Fibroblast of peridontal ligament (primary cell): ENCODE results near the gene P4HA2.

ENCODE experiments used
- DNase-seq: peaks from one replicate; pipeline ENCODE4 v3.0.0-alpha.2; 2010; ENCODE audit errors: extremely low read depth

The P4HA2 gene

GRCh38 chr5:132224716-132225115, 2.9 kb downstream of the P4HA2 start:
- DNase-seq = no peak

- no peak for DNase-seq
Measured at GRCh38 chr5:132223861-132224260, 3.8 kb downstream of the P4HA2 start.

GRCh38 chr5:132222649-132223038, 5.0 kb downstream of the P4HA2 start:
- DNase-seq = no peak

- peak; percentile 95 for DNase-seq
Measured at GRCh38 chr5:132221781-132222648, 5.6 kb downstream of the P4HA2 start.

DNA sequence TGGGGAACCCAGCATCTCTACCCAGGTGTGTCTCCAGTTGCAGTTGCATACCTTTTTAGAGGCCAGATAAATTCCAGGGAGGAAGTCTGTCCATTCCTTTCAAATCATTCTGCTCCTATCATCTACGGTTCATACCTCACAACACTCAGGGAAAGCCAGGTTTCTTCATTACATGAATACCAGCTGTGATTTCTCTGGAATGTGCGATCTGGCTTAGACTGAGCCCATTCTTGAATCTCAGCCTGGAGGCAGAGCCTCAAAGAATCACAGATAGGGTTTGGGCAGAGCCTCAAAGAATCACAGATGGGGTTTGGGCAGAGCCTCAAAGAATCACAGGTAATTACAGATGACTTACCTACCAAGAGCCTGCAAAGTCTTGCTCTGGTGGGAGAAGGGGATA, 7.2 kb downstream of the P4HA2 start:
- no peak for DNase-seq

GRCh38 chr5:132219981-132220380, 7.7 kb downstream of the P4HA2 start:
- no peak for DNase-seq

DNA sequence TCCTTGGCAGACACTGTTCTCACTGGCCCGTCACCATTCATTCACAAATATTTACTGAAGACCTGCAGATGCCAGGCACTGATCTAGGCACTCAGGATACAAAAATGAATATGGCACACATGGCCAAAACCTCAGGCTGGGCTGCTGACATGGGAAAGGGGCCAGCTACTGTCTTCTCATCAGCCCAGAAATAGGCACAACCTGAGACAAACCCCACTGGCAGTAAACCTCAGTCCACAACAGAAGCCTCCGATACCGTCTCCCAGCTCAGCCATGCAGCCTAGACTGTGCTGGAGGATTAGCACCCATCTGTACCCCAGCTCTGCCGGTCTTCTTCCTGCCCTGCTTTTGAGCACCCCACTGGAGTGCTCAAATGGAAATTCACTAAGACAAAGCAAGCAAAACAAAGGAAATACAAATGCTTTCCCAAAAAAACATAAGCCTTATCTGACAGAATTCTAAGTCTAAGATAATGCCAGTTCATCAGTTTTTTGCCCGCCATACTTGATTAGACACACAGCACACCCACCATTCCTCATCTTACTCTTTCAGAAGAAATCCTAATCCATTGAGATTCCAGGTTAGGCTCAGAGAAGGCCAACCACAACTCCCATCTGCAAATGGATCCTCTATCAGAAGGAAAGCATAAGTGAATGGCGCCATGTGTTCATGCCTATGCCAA, 8.2 kb downstream of the P4HA2 start:
- DNase-seq = no peak

DNA sequence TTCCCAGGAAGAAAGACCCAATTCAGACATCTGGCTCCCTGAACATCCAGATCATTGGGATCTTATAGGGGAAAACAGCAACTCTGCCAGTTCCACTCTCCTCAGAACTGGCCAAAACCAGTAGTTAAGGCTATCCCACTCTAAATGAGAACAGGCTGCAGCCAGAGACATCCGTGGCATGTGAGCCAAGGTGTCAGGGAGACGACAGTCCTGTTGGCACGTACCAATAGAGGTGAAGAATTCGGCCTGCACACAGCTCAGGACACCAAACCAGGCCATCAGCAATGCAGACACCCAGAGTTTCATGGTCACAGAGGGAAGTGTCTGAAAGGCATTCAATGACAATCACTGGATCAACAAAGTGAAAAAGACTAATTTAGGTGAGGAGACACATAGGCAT, 9.3 kb downstream of the P4HA2 start:
- no peak for DNase-seq

GRCh38 chr5:132215329-132215728, 12.3 kb downstream of the P4HA2 start:
- DNase-seq = peak; percentile 97

DNA sequence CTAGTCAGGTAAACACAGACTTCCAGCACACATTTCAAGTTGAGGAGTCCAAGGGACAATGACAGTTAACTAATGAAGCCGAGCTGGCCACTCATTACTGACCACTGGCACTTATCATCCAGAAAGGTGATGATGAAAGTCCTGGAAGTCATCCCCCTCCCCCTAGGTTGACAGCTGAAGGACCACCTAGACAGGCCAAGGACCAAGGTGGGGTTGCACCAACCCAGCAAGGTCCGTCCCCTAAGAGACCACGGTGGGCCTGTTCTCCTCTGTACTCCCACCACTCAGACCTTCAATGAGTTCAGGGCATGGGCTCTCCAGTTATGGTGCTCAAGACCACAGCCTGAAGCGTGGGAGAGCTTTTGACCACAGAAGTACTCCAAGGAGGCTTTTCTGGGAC, 13.2 kb downstream of the P4HA2 start:
- DNase-seq = no peak

GRCh38 chr5:132213666-132214065, 14.0 kb downstream of the P4HA2 start:
- DNase-seq = no peak

DNA sequence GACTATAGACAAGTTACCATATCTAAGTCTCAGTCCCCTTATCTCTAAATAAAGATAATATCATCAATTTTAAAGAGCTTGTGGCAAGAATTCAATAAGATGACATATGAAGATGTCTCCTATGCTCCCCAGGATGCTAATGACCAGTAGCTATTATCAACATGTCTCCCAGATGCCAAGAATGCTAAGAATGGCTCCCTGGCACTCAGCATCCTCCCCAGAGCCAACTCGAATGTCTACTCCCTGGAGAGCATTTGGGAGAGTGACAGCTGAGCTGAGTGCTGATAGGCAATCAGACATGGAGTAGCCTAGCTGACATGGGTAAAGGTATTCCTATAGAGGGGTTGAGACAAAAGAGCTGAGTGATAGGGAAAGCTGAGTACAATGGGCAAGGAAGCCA, 15.9 kb downstream of the P4HA2 start:
- no peak for DNase-seq

- DNase-seq = no peak
Measured at GRCh38 chr5:132210944-132211343, 16.7 kb downstream of the P4HA2 start.

GRCh38 chr5:132209901-132210545, 17.6 kb downstream of the P4HA2 start:
- DNase-seq = no peak

- peak; percentile 29 for DNase-seq
Measured at GRCh38 chr5:132209131-132209530, 18.5 kb downstream of the P4HA2 start.

DNA sequence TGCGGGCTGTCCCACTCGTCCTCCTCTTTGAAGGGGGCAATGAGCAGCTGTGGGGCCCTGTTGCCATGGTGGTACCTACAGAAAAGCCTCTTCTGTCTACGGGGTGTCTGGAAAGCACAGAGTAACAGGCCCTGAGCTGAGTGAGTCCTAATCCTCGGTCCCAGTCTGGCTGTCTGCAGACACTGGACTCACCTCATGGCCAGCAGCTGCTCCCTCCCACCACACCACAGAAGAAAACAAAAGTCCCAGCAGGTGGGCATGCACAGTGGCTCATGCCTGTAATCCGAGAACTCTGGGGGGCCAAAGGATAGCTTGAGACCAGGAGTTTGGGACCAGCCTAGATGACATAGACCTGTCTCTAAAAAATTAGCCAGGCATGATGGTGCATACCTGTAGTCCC, 19.9 kb downstream of the P4HA2 start:
- no peak for DNase-seq

DNA sequence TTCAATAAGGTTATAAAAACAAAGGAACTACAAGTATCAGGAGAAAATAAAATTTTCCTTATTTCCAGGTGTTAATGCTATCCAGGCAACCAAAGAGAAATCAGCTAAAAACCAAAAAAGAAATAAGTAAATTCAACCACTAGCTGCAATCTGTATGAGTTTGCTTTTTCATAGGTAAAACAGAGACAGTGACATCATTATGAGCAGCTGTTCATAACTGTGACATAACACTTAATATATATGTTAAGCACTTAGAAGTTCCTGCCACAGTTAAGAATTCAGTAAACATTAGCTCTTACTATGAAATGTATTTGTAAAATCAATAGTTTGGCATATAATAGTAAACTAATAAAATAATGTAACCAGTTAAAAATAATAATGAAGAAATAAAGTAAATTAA, 20.9 kb downstream of the P4HA2 start:
- no peak for DNase-seq

- DNase-seq = no peak
Measured at GRCh38 chr5:132205385-132206125, 22.1 kb downstream of the P4HA2 start.

GRCh38 chr5:132204371-132205135, 23.1 kb downstream of the P4HA2 start:
- no peak for DNase-seq

DNA sequence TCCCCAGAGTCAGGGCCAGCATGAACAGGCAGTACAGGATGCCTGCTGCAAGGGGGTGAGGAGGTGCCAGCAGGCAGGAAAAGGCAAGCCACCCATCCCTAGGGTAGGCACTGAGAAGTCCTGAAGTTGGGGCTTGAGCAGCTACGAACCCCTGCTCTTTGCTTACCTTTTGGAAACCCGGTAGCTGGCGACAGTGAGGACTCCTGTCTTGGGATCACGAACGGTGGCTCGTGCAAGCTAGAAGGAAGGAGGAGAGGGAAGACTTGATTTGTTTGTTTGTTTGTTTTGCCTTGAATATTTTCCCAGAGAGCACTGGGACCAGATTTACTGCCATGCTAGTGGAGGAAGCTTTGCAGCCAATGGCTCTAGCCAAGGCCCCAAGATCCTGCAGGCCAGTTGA, 23.7 kb downstream of the P4HA2 start:
- DNase-seq = no peak

GRCh38 chr5:132203464-132203818, 24.2 kb downstream of the P4HA2 start:
- DNase-seq = peak; percentile 61
